Bronchus fibroblast of lung (primary cell): Measurements from ENCODE around the gene RGS9. TPM values are rescaled to one million over a fixed set of nuclear protein-coding genes. Genes with fewer than 3 reads are reported as not detected.

Source experiments
- total RNA-seq: library from RNA; depleted of rRNA; stranded (reverse); fragments of >200 nt; gene quantifications from 2 replicates; pipeline ENCODE4 v1.2.3, GENCODE V29; 2015

The RGS9 gene
- 0.84 and 1.5 TPM in 2 replicates for total RNA-seq

GRCh38 chr17:65137021-65137939, at the start of gene RGS9:
Gene RGS9, plus strand, starts transcription at chr17:65137370. Its CDS starts 171 bp downstream, at chr17:65137541.

Other genes starting within 250 kb of the RGS9 start
- 0.89 and 1.2 TPM in 2 replicates for gene LRRC37A3, start 217.9 kb upstream of the RGS9 start, total RNA-seq
- 18.9 and 23.7 TPM in 2 replicates for gene GNA13, start 80.6 kb upstream of the RGS9 start, total RNA-seq